ENCODE data around the gene HOXA6.

The HOXA6 gene

DNA sequence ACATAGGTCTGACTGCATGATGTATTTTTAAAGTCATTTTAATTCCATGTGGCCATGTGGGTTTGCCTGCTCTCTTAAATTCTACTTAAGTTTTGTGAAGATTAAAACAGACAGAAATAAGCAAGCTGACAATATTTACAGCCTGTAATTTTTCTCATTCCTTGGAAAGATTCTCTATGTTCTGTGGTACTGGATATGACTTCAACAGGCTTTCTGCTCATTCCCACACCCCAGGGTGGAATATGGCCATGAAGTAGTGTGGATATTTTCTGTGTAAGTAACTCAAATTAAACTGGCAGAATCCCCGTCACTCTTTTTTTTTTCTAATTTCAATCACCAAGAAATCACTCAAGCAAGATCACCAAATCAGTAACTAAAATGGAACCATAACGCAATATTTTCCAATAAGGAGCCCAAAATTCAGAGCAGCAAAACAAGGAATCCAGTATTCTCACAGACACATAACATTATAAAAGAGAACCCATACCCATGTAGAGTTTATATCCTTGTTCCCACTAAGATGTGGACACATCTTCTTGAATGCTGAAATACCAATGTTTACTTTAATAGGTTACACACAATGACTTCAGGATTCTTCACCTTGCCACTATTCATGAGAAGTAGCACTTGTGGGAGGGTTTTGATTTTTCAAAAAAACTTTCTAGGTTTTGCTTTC is 9.8 kb downstream of the HOXA6 start:
- DNase-seq, result no peak

GRCh38 chr7:27134392-27134791 is 13.2 kb downstream of the HOXA6 start:
- DNase-seq, result peak; percentile 92

GRCh38 chr7:27133409-27134231 is 14.0 kb downstream of the HOXA6 start:
- no peak for DNase-seq

- no peak for DNase-seq
Observed at GRCh38 chr7:27132978-27133377, 14.6 kb downstream of the HOXA6 start.

GRCh38 chr7:27132214-27132613 is 15.4 kb downstream of the HOXA6 start:
- no peak for DNase-seq

DNA sequence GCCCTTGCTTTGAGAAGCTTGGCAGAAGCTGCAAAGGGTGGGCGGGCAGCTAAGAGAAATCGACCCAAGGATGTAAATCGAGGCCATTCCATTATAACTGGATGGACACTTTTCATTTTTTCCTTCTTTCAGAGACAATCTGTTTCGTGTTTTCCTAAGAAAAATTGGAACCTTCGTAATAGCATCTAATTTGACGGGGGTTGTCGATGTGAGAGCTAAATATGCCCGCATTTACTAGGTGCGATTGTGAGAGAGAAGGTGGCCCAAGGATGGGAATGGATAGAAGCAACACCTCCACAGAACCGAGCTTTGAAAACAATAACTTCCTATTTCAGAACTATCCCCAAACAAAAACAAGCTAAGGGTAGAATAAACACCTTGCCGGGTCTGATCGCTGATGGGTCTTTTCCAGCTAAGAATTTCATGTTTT is 16.2 kb downstream of the HOXA6 start:
- DNase-seq, result no peak

- peak; percentile 93 for DNase-seq
Observed at GRCh38 chr7:27130540-27131389, 16.8 kb downstream of the HOXA6 start, which contains the start of gene HOXA4. TSS of gene HOXA4 (minus strand) at chr7:27130757. CDS start at chr7:27130733, 24 bp downstream.

GRCh38 chr7:27129729-27130539 is 17.6 kb downstream of the HOXA6 start:
- DNase-seq, result no peak

DNA sequence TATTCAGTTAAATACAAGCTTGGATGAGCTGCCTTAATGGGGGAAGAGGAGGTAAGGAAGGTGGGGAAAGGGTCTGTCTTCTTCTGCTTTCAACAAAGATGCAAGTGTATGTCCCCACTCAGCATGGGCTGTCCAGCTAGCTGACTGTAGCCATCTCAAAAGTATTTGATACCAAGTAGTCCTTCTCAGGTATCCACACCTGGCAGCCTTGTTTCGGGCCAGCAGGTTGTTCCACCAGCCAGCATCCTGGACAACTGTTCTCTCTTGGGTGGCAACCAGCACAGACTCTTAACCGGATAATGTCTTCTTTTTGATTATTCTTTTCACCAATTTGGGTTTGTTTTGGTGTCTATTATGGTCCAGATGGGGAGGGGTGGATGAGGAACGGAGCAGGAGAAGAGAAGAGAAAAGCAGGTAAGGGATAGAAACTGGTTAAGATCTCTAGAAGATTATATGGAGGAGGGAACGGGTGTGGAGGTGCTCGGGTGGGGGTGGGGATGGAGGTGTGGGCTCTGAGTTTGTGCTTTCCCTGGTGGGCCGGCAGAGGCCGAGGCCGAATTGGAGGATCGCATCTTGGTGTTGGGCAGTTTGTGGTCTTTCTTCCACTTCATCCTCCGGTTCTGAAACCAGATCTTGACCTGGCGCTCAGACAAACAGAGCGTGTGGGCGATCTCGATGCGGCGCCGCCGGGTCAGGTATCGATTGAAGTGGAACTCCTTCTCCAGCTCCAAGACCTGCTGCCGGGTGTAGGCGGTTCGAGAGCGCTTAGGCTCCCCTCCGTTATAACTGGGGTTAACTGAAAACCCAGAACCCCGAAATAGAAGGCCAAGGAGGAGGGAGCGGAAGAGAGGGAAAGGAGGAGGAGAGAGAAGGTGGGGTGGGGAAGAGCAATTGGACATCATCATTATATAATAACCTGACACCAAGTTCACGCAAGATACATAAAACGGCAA is 18.5 kb downstream of the HOXA6 start:
- no peak for DNase-seq

DNA sequence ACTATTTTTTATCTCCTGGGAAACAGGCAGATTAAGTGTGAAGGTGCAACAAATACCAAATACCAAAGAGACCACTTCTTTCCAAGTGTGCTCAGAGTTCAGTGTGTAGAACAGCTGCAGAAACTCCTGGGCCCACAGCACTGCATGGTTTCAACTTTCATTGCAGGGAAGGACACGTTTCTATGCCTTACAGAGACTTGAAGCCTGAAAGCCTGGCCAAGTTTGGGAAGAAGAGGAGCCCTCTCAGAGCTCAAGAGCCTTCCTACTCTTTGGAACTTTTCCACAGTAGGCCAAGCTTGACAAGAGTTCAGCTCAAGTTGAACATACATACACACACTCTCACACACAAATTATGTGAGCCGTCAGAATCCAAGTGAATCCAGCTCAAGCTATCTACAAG is 19.5 kb downstream of the HOXA6 start:
- peak; percentile 57 for DNase-seq

DNA sequence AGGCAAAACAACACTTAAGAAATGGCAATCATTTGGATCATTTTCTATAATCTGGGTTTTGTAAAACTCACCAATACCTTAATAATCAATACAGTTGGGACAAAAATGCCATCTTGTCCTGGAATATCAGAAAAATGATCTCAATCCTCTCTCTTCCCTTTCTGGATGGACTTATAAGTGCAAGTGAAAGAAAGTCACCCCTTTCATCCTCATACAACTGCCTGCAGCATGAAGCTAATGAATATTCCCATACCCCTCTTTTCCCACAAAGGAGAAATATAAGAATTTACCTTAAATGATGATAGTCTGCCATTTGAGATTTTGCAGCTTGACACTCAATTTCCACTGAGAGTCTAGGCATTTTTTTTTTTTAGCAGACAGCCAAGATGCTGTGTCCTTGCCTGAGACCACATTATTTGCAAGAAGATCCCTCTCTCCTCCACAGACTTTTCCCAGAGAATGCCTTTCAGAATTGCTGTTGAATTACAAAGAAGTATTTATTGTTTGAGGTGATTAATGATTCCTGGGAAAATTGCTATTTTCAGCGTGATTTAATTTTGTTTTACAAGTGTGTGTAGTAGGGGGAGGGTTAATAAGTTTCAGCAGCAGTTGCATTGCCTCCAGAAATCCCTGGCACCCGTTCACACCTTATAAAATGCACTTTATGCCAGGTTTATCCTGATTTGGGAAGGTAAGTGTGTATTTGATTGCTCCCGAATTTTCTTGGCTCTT is 20.8 kb downstream of the HOXA6 start:
- no peak for DNase-seq

GRCh38 chr7:27125986-27126394 is 21.6 kb downstream of the HOXA6 start:
- no peak for DNase-seq

GRCh38 chr7:27124902-27125689 is 22.5 kb downstream of the HOXA6 start:
- no peak for DNase-seq

DNA sequence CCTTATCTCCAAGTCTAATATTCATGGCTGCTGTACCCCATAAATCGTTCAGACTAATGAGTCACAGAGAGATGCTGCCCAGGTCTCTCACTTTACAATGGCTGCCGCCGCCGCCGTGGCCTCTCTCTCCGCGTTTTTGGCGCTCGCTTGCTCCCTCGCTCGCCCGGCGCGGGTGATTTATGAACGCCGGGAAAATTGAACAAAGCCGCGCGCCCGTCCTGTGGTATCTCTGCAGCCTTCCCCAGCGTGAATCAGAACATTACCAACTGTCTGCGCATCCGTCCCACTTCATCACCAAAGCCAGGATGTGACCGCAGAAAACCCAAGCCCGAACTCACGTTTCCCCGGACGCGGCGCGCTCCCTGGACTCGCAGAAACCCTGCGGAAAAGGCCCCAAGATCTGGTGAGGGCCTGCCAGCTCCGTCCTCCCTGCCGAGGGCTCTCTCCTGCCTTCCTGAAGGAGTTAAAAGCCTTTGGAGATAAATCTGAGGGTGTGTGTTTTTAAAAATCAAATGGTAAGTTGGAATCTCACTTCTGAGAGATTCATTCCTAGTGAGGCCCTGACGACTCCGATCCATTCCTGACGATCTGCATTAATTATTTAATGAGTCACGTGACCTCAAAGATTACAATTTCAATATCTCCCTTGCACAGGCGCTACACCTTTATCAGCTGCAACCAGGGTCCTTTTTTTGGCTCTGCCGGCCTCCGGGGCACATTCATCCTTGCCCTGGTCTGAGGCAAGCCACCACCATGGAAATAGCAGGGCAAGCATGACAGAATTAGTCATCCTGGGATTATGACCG is 23.3 kb downstream of the HOXA6 start:
- peak; percentile 97 for DNase-seq

GRCh38 chr7:27123477-27124053 is 24.0 kb downstream of the HOXA6 start:
- DNase-seq, result no peak

DNA sequence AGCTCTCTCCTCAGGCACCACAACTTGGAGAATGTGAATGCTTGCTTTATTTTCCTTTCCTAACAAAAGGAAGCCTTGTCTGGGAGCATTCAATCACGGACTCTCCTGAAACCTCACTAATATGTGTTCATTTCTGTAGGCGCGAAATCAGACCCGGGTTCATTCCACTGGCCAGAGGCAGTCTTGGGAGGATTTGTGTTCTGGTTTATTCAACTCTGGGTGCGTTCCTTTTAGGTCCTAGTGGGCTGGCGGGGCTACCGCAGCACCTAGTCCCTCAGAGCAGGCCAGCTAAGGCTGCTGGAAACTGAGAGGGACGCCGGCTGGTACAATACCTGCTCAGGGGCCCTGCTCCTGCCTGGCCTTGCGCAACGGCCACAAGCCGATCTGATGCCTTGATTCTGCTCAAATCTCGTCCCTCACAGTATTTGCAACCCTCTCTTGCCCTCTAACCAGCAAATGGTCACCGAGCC is 24.5 kb downstream of the HOXA6 start:
- DNase-seq, result no peak

- DNase-seq, result no peak
Observed at GRCh38 chr7:27122077-27122910, 25.3 kb downstream of the HOXA6 start.
